GM18520 (cell line): ENCODE results near the gene ASB1.
"Not testable (repeated sequence)": the region's sequence is repeated elsewhere in the genome, so short reads cannot be mapped to it uniquely, and the experiment has no call there.

Source experiments
- ATAC-seq: cut with Tn5 transposase; IDR thresholded peaks from one replicate; pipeline ENCODE4 v1.9.1; 2021; ENCODE audit not compliant: unreplicated experiment

ASB1 gene

DNA sequence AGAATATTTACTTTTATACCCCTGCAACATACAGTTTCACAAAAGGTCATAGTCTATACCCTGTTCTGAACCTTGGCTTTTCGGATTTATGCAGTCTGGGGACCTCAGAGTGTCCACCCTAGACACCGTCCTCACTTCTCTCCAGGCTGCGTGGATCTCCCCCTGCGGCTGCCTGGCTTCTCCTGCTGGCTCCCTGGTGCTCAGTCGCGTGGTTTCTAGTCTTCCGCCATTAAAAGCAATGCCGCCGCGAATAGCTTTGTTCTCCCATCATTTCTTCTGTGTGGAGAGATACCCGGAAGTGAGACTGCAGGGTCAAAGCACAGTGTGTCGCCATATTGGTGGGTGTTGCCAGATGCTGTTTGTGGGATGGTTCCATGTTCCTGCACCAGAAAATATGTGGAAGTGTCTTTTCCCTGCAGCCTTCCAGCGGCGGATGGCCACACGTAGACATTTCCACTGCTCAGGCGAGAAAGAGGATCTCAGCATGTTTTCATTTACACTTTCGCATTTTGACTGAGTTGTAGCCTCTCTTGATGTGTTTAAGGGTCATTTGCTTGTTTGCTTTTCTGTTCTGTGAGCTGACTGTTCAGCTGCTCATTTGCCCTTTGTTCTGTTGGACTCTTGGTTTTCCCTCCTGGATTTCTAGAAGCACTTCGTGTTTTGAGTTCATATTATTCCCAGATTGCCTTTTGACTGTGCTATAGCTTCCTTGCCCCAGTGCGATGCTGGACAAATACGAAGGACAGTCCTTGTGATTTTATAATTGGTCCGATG lies 22.9 kb upstream of the ASB1 start:
- ATAC-seq = no peak

DNA sequence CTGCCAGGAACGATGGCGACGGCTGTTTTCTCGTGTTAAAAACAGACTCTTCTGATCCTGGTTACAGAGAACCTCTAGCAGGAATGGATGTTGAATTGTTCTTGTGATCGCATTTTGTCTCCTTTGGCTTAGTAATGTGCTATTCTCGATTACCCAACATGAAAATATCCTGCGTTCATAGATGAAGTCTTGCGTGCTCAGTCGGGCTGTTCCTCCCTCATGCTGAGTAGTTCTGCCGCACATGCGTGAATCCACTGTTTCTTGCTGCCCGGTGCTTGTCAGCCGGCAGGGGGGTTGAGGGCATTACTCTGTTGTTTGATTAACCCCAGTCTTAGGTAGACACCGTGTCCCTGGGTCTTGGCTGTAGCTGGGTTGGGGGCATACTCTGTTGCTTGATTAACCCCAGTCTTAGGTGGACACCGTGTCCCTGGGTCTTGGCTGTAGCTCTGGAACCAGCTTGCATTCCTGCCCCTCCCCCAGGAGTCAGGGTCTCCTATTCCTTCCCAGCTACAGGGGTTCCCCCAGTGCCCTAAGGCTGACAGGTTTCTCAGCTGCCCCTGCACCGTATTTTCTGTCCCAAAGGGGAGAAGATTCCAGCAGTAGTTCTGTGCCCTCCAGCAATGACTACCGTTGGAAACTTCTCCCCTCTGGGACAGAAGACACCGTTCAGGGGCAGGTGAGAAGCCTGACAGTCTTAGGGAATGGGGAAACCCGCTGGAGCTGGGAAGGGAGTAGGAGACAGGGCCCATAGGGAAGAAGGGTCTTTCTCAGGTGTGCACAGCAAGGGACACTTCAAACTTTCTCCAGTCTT lies 22.1 kb upstream of the ASB1 start:
- ATAC-seq = no peak

GRCh38 chr2:238405217-238405555 lies 21.5 kb upstream of the ASB1 start:
- ATAC-seq = not testable (repeated sequence)

GRCh38 chr2:238406221-238406997 lies 20.3 kb upstream of the ASB1 start:
- ATAC-seq = no peak

- ATAC-seq = no peak
These were observed 19.8 kb upstream of the ASB1 start for GRCh38 chr2:238406998-238407285.

DNA sequence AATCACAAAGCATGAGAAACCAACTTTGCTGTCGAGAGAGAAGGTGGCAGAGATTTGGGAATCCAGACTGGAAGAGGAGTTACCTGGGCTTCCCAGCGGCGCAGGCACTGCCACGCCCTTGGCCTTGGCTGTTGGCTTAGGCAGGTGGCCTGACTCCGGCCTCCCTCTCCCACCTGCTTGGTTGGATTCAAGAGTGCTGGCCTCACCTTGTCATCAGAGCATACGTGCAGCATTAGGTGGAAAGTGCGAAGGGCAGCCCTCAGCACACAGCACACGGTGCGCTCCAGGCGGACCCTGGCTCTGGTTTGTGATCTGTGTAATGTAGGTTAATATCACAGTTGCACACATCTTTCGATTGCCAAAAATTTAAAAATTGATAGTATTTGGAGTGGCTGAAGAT lies 19.2 kb upstream of the ASB1 start:
- no peak for ATAC-seq

- no peak for ATAC-seq
These were observed 17.9 kb upstream of the ASB1 start for GRCh38 chr2:238408615-238409340.

DNA sequence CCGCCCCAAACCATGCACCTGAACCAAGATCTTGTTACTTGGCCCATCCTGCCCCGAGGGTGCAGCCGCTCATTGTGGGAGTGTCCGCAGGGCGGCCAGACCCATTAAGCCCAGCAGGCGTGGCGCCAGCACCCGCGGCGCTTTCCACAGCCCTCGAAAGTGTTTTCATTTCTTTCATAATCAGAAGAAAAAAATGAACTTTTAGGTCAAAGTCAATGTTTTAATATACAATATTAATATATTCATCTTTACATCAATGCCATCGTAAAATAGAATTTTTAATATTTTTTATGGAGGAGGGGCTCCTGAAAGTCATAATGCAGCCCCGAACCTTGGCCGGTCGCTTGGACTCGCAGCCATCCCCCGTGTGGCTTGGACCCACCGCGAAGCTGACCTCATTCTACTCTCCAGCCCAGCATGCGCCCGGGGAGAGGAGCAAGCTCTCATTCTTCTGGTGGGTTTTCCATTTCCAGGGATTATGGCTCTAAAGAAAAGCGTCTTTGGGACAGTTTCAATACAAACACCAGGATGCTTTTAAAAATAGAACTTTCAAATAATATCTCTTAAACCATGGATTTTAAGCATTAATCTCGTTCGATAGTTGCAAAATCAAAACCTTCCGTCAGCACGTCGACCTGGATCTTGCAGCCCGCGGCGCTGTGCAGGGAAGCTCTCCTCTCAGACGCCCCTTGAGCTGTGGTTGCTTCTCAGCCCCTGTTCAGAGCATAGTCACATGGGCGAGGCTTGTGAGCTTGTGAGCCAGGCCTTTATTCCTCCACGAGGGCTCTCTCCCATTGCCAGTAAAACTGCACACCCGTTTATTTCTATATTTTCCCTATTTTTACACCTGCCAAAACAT lies 17.2 kb upstream of the ASB1 start:
- ATAC-seq = no peak

- no peak for ATAC-seq
These were observed 14.5 kb upstream of the ASB1 start for GRCh38 chr2:238412067-238412767.

GRCh38 chr2:238413368-238413767 lies 13.4 kb upstream of the ASB1 start:
- ATAC-seq = no peak

- ATAC-seq = no peak
These were observed 11.5 kb upstream of the ASB1 start for GRCh38 chr2:238415036-238415764.

DNA sequence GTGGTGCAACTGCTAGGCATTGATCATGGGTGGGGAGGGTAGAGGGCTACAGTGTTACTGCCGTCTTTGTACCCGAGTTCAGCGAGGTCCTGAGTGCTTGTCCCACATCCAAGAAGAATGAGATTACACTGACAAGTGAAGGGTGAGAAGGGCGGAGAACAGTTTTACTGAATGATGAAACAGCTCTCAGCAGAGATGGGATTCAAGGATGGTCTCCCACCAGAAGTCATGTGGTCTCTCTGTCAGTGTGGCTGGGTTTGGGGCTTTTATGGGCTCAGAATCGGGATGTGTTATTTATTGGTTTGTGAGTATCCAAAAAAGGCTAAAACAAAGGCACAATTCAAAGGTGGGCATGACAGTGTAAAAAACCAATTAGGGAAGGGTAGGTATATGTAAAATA lies 10.8 kb upstream of the ASB1 start:
- no peak for ATAC-seq

DNA sequence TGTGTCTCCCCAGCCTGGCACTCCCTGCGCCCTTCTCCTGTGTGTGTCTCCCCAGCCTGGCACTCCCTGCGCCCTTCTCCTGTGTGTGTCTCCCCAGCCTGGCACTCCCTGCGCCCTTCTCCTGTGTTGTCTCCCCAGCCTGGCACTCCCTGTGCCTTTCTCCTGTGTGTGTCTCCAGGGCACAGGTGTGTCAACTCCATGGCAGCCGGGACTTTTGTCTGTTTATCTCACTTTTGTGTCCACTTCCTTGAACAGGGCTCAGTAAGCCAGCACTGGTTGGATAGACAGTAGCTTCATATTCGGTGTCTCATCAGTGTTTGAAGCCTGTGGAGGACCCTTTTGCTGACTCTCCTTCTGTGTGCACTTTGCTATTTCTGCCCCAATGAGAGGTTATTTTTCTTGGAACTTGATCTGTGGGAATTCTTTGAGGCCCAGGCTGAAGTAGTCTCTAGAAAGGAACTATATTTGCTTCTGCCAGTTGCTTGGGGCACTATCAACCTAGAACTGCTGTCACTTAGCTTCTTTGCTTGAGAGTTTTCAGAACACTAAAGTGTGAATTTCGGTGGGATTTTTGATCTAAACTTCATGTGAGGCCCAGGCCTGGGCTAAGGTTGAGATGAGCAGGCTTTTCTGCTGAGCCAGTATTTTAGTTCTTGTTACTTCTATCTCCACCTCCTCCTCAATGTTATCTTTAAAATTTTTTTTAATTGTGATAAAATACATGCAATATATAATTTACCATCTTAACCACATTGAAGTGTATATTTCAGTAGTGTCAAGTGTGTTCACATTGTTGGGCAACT lies 8.3 kb upstream of the ASB1 start:
- ATAC-seq = no peak

DNA sequence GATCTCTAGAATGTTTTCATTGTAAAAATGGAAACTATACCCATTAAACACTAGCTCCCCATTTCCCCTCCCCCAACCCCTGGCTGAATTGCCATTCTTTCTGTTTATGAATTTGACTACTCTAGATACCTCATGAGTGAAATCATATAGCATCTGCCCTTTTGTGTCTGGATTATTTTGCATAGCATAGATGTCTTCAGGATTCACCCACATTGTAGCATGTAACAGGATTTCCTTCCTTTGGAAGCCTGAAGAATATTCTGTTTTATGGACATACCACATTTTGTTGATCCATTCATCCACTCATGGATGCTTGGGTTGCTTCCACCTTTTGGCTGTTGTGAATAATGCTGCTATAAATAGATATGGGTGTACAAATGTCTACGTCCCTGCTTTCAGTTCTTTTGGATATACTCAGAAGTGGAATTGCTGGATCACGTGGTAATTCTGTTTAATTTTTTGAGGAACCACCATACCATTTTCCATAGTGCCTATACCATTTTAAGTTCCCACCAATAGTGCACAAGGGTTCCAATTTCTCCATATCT lies 7.7 kb upstream of the ASB1 start:
- no peak for ATAC-seq

DNA sequence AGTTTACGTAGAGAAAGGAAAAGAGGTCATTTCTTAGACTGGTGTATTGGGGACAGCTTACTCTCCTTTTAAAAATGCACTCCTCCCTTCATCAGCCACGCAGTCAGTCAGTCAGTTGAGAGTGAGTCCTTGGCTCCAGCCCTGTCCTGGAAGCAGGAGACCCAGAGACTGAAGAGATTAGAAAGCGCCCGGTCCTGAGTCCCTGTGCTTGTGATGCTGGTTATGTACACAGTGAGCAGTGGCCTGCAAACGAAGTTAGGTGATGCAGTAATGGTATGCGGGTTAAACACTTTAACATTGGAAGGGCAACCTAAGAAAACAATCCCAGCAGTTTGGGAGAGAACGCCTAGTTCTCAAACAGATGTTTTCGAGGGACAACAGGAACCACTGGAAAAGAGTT lies 6.3 kb upstream of the ASB1 start:
- no peak for ATAC-seq

DNA sequence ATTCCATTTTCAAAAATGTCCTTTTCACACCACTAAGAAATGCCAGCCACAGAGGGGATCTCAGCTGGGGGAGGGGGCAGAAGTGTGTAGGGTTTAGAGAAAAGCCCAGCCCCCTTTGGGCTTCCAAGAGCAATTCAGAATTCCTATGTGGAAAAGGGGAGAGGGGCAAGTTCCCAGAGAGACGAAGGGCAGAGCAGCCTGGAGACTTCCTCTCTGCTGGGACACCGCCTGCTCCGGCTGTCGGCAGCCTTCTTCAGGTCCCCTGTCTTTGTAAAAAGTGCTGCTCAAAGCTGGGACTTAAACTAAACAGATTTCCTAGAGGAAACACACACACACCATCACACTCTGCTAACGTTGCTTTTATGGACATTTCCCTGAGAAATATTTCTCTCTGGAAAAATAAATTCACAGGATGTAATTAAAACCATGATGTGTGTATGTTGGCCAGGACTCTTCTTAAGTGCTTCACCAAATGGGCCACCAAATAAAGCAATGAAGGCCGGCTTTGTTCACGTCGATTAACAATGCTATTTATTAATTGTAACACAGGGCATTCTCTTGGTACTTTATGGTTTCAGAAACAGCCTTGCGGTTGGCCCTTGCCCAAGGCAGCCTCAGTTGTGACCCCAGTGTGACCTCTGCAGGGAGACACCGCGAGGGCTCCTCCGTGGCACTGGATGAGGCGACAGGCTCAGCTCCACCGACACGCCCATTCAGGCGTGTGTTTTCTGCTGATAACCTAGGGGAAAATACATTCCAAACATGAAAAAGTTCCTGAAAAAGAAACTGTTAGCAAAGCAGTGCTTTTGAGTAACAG lies 5.6 kb upstream of the ASB1 start:
- no peak for ATAC-seq

DNA sequence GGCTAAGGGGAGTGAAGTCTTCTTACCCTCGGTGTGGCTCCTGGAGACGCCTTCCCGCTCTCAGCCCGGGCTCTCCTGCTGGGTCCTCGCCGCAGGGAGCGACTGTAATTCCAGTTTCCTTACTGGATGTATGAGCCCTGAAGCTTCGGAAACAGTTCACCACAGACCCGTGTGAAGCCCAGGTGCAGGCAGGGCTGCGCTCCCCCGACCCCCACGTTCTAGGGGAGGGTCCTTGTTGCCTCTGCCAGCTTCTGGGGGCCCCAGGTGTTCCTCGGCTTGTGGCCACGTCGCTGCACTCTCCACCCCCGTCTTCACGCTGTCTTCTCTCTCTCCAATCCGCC lies 5.1 kb upstream of the ASB1 start:
- no peak for ATAC-seq
